AG04449 (cell line): ENCODE measurements around the gene KIF3A.

Experiments used
- CTCF ChIA-PET: fragments of 350-600 bp; formaldehyde crosslinking; extraction: SDS; loops from one replicate; lab custom pipeline; 2021; ENCODE audit warnings: antibody characterized with exemption; lab: Yijun Ruan, JAX
- POLR2A ChIA-PET: fragments of 400-600, 350-600 bp; formaldehyde crosslinking; extraction: SDS; loops from one replicate; lab custom pipeline; 2020; ENCODE audit warnings: antibody characterized with exemption, inconsistent platforms; lab: Yijun Ruan, JAX
- DNase-seq: peaks from one replicate; pipeline ENCODE4 v3.0.0-alpha.2; 2010; ENCODE audit warnings: low read depth, low spot score
- H3K4me3 ChIP-seq: 2 replicates; pipeline ENCODE4 v1.5.1; 2011; ENCODE audit warnings: low read depth, mild to moderate bottlenecking, control low read depth, low read length
- CTCF ChIP-seq: IDR thresholded peaks from one replicate; pipeline ENCODE4 v1.5.1; 2011; ENCODE audit warnings: mild to moderate bottlenecking, moderate library complexity, low read length, control low read depth, inconsistent platforms; ENCODE audit not compliant: insufficient read depth; ENCODE audit errors: missing control alignments

KIF3A gene

DNA sequence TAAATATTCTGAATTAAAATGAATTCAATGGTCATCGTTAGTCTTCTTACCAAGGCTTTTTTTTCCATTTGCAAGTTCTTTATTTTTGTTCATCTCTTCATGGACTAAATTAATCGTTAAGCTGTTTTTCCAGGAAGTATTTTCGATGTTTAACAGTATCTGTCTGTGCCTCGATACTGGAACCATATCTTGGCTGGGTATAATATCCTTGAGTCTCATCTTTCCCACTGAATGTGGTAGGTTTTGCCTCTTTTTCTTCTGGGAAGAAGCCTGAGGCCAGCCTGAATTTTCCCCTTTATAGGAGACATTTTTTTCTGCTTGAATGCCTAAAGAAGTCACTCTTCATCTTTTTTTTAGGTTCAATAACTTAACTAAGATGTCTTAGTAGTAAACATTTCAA is 43.7 kb upstream of the KIF3A start:
- no peak overlapping the region for H3K4me3 ChIP-seq
- POLR2A ChIA-PET: interaction anchor here (0.5 kb wide), 1 partner anchor 456 kb away, joined by 3 read pairs; no protein-coding TSS in a partner anchor
- no peak for TF ChIP-seq CTCF
- CTCF ChIA-PET: interaction anchor here (0.6 to 7.3 kb wide), 3 partner anchors 10 to 85 kb away, joined by 3 to 51 read pairs (median 4); no protein-coding TSS in a partner anchor
- no peak for DNase-seq

GRCh38 chr5:132780577-132780976 is 43.2 kb upstream of the KIF3A start:
- ChIA-PET CTCF (interaction anchor here (0.6 to 7.3 kb wide), 2 partner anchors 39 to 85 kb away, joined by 3 to 51 read pairs; no protein-coding TSS in a partner anchor), POLR2A (no interaction called here)
- no peak for DNase-seq
- TF ChIP-seq CTCF: no peak
- no peak overlapping the region for H3K4me3 ChIP-seq

- DNase-seq: no peak
- no peak overlapping the region for H3K4me3 ChIP-seq
- ChIA-PET POLR2A (no interaction called here), CTCF (no interaction called here)
- TF ChIP-seq CTCF: no peak
These were observed 42.6 kb upstream of the KIF3A start for GRCh38 chr5:132779961-132780360.

GRCh38 chr5:132778856-132779255 is 41.5 kb upstream of the KIF3A start:
- no peak overlapping the region for H3K4me3 ChIP-seq
- no peak for TF ChIP-seq CTCF
- DNase-seq: no peak
- ChIA-PET POLR2A (no interaction called here), CTCF (interaction anchor here (0.5 to 2.3 kb wide), 2 partner anchors 42 to 62 kb away, joined by 3 to 20 read pairs; no protein-coding TSS in a partner anchor)

- no peak for DNase-seq
- peak overlapping the region; percentile 72 for H3K4me3 ChIP-seq
- ChIA-PET POLR2A (no interaction called here), CTCF (interaction anchor here (0.7 to 2.3 kb wide), 4 partner anchors 25 to 392 kb away, joined by 4 to 20 read pairs (median 4); no protein-coding TSS in a partner anchor)
- no peak for TF ChIP-seq CTCF
These were observed 40.8 kb upstream of the KIF3A start for GRCh38 chr5:132778129-132778528.

- DNase-seq: no peak
- H3K4me3 ChIP-seq: peak within 1 kb of the TSS; percentile 72
- ChIA-PET CTCF (interaction anchor here (0.7 to 2.3 kb wide), 5 partner anchors 8 to 391 kb away, joined by 4 to 20 read pairs (median 5); no protein-coding TSS in a partner anchor), POLR2A (no interaction called here)
- TF ChIP-seq CTCF: no peak
These were observed 40.1 kb upstream of the KIF3A start, which contains the start of gene SEPTIN8 for GRCh38 chr5:132777209-132778069. Gene SEPTIN8, minus strand, starts transcription at chr5:132777239. Its CDS starts 102 bp downstream, at chr5:132777137.
